ENCODE results near the gene ADH5. TPM values are rescaled to one million over a fixed set of nuclear protein-coding genes. Genes with fewer than 3 reads are reported as not detected.
"Not testable (repeated sequence)": the region's sequence is repeated elsewhere in the genome, so short reads cannot be mapped to it uniquely, and the experiment has no call there.

ADH5 gene
- total RNA-seq, 1 experiment from 2014 or later = 176 TPM

- DNase-seq (ENCODE audit: low read depth) = peak; percentile 31
Measured at GRCh38 chr4:99088023-99088449, 552 bp downstream of the ADH5 start.

GRCh38 chr4:99084595-99084994 is 4.0 kb downstream of the ADH5 start:
- no peak for DNase-seq (ENCODE audit: low read depth)

DNA sequence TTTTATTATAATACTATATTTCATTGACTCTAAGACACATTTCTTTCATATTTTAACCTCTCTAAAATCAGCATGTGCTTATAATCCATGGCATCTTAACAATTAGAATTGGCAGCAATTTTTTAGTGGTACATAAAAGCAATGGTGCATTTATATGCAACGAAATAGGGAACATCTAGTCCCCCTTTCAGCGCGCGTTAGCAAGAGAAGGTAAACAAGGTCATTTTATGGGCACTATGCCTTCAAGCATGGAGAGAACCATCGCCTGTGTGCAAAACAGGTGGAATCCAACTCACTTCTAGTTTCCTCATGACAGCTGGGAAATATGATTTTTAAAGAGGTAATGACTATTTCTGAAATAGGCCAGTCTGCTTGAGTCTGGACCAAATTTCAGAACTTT is 6.4 kb downstream of the ADH5 start:
- DNase-seq (ENCODE audit: low read depth) = no peak

DNA sequence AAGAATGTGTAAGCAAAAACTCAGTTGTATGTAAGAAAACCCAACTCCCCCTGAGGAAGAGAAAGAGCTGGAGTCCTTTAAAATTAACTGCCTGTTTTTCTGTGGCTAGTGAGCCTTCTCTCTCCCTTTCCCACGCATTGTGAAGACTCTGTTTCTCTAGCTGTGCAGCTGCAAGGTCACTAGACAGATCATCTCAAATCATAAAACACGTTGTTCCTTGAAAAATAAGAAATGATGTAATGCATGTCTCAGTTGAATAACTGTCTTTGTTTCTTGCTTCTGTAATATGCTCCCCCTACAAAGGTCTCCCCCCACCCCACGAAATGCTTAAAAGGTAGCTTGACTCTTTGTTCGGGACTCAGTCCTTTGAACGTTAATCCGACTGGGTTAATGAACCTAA is 7.7 kb downstream of the ADH5 start:
- not testable (repeated sequence) for DNase-seq (ENCODE audit: low read depth)

DNA sequence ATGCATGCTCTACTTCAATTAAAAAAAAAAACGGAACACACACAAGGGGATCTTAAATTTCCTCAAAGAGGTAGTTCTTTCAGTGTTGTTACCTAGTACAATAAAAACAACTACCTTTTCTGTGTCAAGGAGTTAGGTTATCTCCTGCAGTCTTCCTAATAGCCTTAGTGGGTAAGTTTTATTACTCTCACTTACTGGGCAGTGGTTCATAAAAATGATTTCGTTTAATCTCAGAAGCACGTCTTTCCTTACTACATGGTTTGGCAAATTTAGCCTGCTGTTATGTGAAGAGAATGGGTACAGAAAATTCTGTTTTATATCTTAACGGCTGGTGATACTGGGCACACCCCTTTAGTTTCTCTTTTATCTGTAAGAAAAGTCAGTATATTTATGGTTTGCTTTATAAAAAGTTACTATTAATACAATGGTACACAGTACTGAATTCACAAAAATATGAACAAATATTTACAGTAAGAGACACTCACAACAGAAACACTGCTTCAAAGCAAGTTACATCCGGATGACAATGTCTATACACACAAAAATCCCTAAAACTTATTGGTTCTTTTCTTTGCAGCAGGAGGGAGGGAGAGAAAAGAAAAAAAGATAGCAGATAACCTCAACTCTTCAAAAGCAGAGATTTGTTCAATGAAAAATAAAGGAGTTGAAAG is 8.8 kb downstream of the ADH5 start:
- no peak for DNase-seq (ENCODE audit: low read depth)

- no peak for DNase-seq (ENCODE audit: low read depth)
Measured at GRCh38 chr4:99078931-99079624, 9.5 kb downstream of the ADH5 start.

GRCh38 chr4:99078336-99078735 is 10.3 kb downstream of the ADH5 start:
- no peak for DNase-seq (ENCODE audit: low read depth)

DNA sequence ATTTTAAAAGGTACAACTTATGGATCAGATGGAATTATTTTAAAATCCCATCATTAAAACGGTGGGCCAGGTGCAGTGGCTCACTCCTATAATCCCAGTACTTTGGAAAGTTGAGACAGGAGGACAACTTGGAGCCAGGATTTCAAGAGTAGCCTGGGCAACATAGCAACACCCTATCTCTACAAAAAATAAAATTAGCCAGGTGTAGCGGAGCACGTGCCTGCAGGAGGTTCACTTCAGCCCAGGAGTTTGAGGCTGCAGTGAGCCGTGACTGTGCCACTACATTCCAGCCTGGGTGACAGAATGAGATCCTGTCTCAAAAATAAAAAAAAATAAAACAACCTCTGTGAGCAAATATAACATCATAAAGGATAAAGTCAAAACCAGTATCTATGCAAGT is 11.4 kb downstream of the ADH5 start:
- DNase-seq (ENCODE audit: low read depth) = no peak

DNA sequence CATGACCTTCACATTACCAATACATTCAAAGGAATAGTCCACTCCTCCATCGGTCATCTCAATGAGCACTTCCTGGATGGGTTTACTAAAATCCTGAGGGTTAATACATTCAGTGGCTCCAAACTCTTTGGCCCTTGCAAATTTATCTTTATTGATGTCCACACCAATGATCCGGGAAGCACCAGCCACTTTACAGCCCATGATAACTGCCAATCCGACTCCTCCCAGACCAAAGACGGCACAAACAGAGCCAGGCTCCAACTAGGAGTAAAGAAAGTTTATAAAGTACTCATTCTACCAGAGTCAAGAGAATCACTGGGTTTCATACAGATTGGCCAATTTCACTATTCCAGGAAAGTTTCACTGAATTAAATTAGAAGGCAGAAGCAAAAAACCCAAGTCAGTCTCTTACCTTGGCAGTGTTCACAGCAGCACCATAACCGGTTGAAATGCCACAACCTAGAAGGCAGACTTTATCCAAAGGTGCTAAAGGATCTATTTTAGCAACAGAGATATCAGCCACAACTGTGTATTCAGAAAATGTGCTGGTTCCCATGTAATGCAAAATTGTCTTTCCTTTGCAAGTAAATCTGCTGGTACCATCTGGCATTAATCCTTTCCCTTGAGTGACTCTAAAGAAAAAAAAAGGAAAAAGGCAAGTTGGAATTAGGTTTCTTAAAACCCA is 12.2 kb downstream of the ADH5 start:
- no peak for DNase-seq (ENCODE audit: low read depth)

GRCh38 chr4:99074816-99075215 is 13.8 kb downstream of the ADH5 start:
- DNase-seq (ENCODE audit: low read depth) = no peak

DNA sequence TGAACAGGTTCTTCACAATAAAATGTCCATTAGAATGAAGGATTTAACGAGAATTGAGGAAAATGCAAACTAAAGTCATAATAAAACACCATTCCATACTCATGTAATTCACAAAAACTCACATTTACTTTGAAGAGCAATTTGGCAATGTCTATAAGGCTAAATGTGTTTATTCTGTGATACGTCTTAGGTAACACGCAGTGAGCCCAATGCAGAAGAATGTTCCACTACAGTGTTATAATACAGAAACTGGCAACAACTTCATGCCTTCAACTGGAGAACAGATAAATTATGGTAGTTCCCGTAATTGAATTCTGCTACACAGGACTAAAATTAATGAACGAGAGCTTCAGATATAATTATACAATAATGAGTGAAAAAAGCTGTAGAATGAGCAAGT is 17.4 kb downstream of the ADH5 start:
- no peak for DNase-seq (ENCODE audit: low read depth)

GRCh38 chr4:99067617-99068016 is 21.0 kb downstream of the ADH5 start:
- no peak for DNase-seq (ENCODE audit: low read depth)

- not testable (repeated sequence) for DNase-seq (ENCODE audit: low read depth)
Measured at GRCh38 chr4:99065521-99065920, 23.1 kb downstream of the ADH5 start.

- no peak for DNase-seq (ENCODE audit: low read depth)
Measured at GRCh38 chr4:99062120-99062519, 26.5 kb downstream of the ADH5 start.

GRCh38 chr4:99061048-99061700 is 27.4 kb downstream of the ADH5 start:
- DNase-seq (ENCODE audit: low read depth) = no peak

- no peak for DNase-seq (ENCODE audit: low read depth)
Measured at GRCh38 chr4:99059550-99059949, 29.0 kb downstream of the ADH5 start.

GRCh38 chr4:99058228-99058627 is 30.4 kb downstream of the ADH5 start:
- no peak for DNase-seq (ENCODE audit: low read depth)

DNA sequence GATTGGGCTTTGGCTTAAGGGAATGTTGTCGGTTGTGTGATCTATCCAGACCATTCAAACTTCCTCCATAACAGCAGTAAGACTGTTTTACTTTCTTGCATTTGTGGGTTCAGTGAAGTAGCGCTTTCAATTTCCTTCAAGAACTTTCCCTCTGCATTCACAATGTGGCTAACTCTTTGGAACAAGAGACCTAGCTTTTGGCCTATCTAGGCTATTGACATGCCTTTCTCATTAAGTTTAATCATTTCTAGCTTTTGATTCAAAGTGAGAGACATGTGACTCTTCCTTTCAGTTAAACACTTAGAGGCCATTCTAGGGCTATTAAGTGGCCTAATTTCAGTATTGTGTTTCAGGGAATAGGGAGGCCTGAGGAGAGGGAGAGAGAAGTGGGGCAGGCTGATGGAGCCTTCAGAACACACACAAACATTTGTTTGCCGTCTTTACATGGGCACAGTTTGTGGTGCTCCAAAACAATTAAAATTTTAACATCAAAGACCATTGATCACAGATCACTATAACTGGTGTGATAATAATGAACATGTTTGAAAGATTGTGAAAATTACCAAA is 34.1 kb downstream of the ADH5 start:
- DNase-seq (ENCODE audit: low read depth) = no peak

DNA sequence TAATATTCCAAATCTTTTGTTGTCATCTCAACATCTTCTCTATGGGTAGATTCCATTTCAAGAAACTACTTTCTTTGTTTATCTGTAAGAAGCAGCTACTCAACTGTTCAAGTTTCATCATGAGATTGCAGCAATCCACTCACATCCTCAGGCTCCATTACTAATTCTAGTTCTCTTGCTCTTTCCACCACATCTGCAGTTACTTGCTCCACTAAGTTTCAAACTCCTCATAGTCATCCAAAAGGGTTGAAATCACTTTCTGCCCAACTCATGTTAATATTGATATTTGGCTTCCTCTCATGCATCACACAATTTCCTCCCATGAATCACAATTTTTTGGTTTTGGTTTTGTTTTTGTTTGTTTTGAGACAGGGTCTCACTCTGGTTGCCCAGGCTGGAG is 35.7 kb downstream of the ADH5 start:
- no peak for DNase-seq (ENCODE audit: low read depth)

DNA sequence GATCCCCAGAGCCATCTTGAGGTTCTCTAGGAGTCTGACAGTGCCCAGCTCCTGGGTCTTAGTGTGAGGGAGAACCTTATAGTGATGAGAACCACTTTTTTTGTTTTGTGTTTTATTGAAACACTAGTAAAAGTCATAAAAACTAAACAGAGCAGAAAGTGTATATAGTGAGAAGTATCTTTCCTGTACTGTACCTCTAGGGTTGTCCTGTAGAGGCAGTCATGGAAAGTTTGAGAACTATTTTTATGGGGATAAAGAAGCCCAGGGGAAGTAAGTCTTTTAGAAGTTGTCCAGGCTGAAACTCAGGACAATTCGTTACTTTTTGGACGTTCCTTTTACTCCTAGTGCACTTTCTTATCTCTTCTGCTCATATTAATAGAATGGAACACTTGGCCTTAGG is 40.9 kb downstream of the ADH5 start:
- DNase-seq (ENCODE audit: low read depth) = no peak

GRCh38 chr4:99043346-99043745 is 45.2 kb downstream of the ADH5 start:
- no peak for DNase-seq (ENCODE audit: low read depth)

- DNase-seq (ENCODE audit: low read depth) = no peak
Measured at GRCh38 chr4:99038213-99038612, 50.4 kb downstream of the ADH5 start.

Data from HT1080 (cell line).